Activated naive CD4-positive, alpha-beta T cell treated with anti-CD3 and anti-CD28 coated beads, Interleukin-2, amount 50 U/mL, for 16 hours (primary cell): ENCODE results near the gene ZIC2.
"Not testable (repeated sequence)": the region's sequence is repeated elsewhere in the genome, so short reads cannot be mapped to it uniquely, and the experiment has no call there.

Experiments used
- DNase-seq: peaks from one replicate; pipeline ENCODE4 v3.0.0-alpha.2; 2020

The ZIC2 gene

GRCh38 chr13:99981735-99982035 lies at the start of gene ZIC2:
TSS of gene ZIC2 (plus strand) at chr13:99981784. CDS start at chr13:99982065, 281 bp downstream.
- DNase-seq = no peak

- no peak for DNase-seq
Measured at GRCh38 chr13:99932912-99933311, 48.7 kb upstream of the ZIC2 start.

GRCh38 chr13:99935772-99936171 lies 45.8 kb upstream of the ZIC2 start:
- DNase-seq = no peak

GRCh38 chr13:99938635-99939034 lies 42.9 kb upstream of the ZIC2 start:
- DNase-seq = no peak

GRCh38 chr13:99941086-99941485 lies 40.5 kb upstream of the ZIC2 start:
- DNase-seq = no peak

- no peak for DNase-seq
Measured at GRCh38 chr13:99941911-99942310, 39.7 kb upstream of the ZIC2 start.

- DNase-seq = no peak
Measured at GRCh38 chr13:99944102-99944501, 37.5 kb upstream of the ZIC2 start.

- no peak for DNase-seq
Measured at GRCh38 chr13:99944606-99945005, 37.0 kb upstream of the ZIC2 start.

GRCh38 chr13:99945515-99945914 lies 36.1 kb upstream of the ZIC2 start:
- DNase-seq = not testable (repeated sequence)

- DNase-seq = no peak
Measured at GRCh38 chr13:99947666-99948065, 33.9 kb upstream of the ZIC2 start.

- no peak for DNase-seq
Measured at GRCh38 chr13:99948411-99948810, 33.2 kb upstream of the ZIC2 start.

GRCh38 chr13:99948907-99949678 lies 32.5 kb upstream of the ZIC2 start:
- no peak for DNase-seq

- DNase-seq = no peak
Measured at GRCh38 chr13:99949679-99950413, 31.7 kb upstream of the ZIC2 start.

- DNase-seq = not testable (repeated sequence)
Measured at GRCh38 chr13:99951666-99952065, 29.9 kb upstream of the ZIC2 start.

- DNase-seq = no peak
Measured at GRCh38 chr13:99953138-99953755, 28.3 kb upstream of the ZIC2 start.

GRCh38 chr13:99955107-99955746 lies 26.4 kb upstream of the ZIC2 start:
- no peak for DNase-seq

GRCh38 chr13:99955747-99956472 lies 25.7 kb upstream of the ZIC2 start:
- DNase-seq = no peak

- no peak for DNase-seq
Measured at GRCh38 chr13:99956473-99957349, 24.9 kb upstream of the ZIC2 start.

GRCh38 chr13:99958406-99959126 lies 23.0 kb upstream of the ZIC2 start:
- no peak for DNase-seq

GRCh38 chr13:99959127-99959539 lies 22.5 kb upstream of the ZIC2 start:
- DNase-seq = no peak
